Small intestine (tissue), 7 donors: ENCODE measurements around the gene EPYC. TPM values are rescaled to one million over a fixed set of nuclear protein-coding genes. Genes with fewer than 3 reads are reported as not detected.
A peak's percentile ranks its signal among the peaks of the same experiment; 100 is the strongest.

Experiments used
- DNase-seq, 2 donors: peaks; one replicate each; pipeline versions ENCODE4 v3.0.0 to v3.0.0-alpha.2; 2013
- FAIRE-seq: peaks from 2 replicates; lab custom pipeline; 2012; peaks lifted over from hg19 to GRCh38; lab: Jason Lieb, UNC
- H3K27ac ChIP-seq, 3 donors: one replicate each; pipeline ENCODE4 v1.5.1; 2013; ENCODE audit warnings: low read length in 2 of 3, mild to moderate bottlenecking in 2 of 3, control low read depth in 1 of 3, inconsistent platforms in 1 of 3, low read depth in 1 of 3, moderate library complexity in 1 of 3
- H3K27me3 ChIP-seq, 3 donors: one replicate each; pipeline ENCODE4 v1.6.1; 2013; ENCODE audit warnings: low read length in 3 of 3, inconsistent platforms in 1 of 3; ENCODE audit not compliant: control insufficient read depth in 3 of 3, insufficient read depth in 3 of 3
- H3K36me3 ChIP-seq, 3 donors: one replicate each; pipeline ENCODE4 v1.6.1; 2013; ENCODE audit warnings: low read length in 3 of 3, inconsistent platforms in 1 of 3, low read depth in 1 of 3, mild to moderate bottlenecking in 1 of 3, moderate library complexity in 1 of 3; ENCODE audit not compliant: control insufficient read depth in 3 of 3, insufficient read depth in 2 of 3
- H3K4me1 ChIP-seq, 3 donors: one replicate each; pipeline ENCODE4 v1.6.1; 2013; ENCODE audit warnings: low read length in 2 of 3, inconsistent platforms in 1 of 3, low read depth in 1 of 3, mild to moderate bottlenecking in 1 of 3, moderate library complexity in 1 of 3; ENCODE audit not compliant: control insufficient read depth in 3 of 3, insufficient read depth in 2 of 3
- H3K4me3 ChIP-seq, 3 donors: one replicate each; pipeline ENCODE4 v1.5.1; 2013; ENCODE audit warnings: low read length in 3 of 3, control low read depth in 1 of 3, inconsistent platforms in 1 of 3, low read depth in 1 of 3, mild to moderate bottlenecking in 1 of 3, moderate library complexity in 1 of 3
- H3K9me3 ChIP-seq, 2 donors: one replicate each; pipeline ENCODE4 v1.6.1; 2013; ENCODE audit warnings: low read depth in 1 of 2, low read length in 1 of 2; ENCODE audit not compliant: control insufficient read depth in 2 of 2, insufficient read depth in 1 of 2
- WGBS, 3 donors: extraction: QIAGEN DNeasy Blood & Tissue Kit; methylation state at CpG; one replicate each; pipeline ENCODE4 v1.1.7; 2013; 5-methylcytosine and 5-hydroxymethylcytosine counted together
- polyA plus RNA-seq, 4 donors: library from polyadenylated mRNA; stranded (reverse) in 3 of 4; unstranded in 1 of 4; fragments of 200-250 nt in 3 of 4; fragments of 120-200 nt in 1 of 4; gene quantifications; one replicate each; pipeline versions ENCODE4 v1.2.1 to v1.2.3, GENCODE V29; 2013
- donor health status: healthy with polysubstance abuse.
- donor health status: control.
- donor health status: control.
- donor health status: Bipolar disorder and iron deficiency.
- donor health status: healthy.

EPYC gene
- polyA plus RNA-seq, 4 donors = not detected

GRCh38 chr12:90943255-90943654 lies 61.5 kb downstream of the EPYC start:
- FAIRE-seq (no peak), DNase-seq (no peak)
- Histone ChIP-seq H3K4me1 (no peaks in the 10 kb centered on the region), H3K9me3 (no peaks in the 10 kb centered on the region), H3K36me3 (no peaks in the 10 kb centered on the region), H3K4me3 (no peak overlapping the region), H3K27ac (no peak overlapping the region), H3K27me3 (no peaks in the 10 kb centered on the region)
- WGBS, 3 donors = 89 to 90% (median 89%) methylated on average over 1 of the region's 1 CpG

DNA sequence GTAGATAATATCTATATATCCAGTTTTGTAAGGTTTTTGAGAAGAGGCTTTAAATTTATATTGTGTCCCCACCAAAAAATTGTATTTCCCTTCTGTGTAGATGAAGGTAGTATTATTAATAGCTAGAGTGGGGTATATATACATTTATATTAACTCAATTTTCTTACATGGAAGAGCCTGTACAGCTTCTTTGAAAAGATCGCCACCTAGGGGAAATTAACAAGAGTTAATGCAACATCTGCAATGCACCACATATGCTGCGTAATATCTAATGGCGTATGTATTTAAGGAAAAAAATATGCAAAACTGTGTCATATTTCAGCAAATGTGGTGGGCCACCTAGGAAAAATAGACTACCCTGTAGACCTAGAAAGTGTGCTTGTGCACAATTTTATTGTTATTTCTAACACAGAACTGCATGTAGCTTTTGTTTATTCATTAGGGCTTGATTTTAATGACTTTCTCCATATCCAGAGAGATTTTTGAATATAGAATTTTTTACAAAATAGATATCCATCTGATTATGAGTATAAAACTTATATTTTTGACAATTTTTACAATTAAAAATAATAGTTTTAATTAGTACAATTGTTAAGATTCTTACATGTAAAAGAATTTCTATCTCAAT lies 63.8 kb downstream of the EPYC start:
- Histone ChIP-seq H3K27ac (no peak overlapping the region), H3K9me3 (no peaks in the 10 kb centered on the region), H3K4me3 (no peak overlapping the region), H3K4me1 (no peaks in the 10 kb centered on the region), H3K36me3 (no peaks in the 10 kb centered on the region), H3K27me3 (no peaks in the 10 kb centered on the region)
- DNase-seq (peak; percentile 46 to 56), FAIRE-seq (peak; percentile 36)
- WGBS, 3 donors = 8 to 40% (median 32%) methylated on average over 3 of the region's 3 CpGs

GRCh38 chr12:90939382-90939781 lies 65.4 kb downstream of the EPYC start:
- H3K36me3 ChIP-seq = no peaks in the 10 kb centered on the region
- FAIRE-seq (no peak), DNase-seq (no peak)
- H3K9me3 ChIP-seq = no peaks in the 10 kb centered on the region
- no peak overlapping the region for H3K4me3 ChIP-seq
- no peak overlapping the region for H3K27ac ChIP-seq
- 84 to 100% (median 89%) methylated on average over 1 of the region's 1 CpG for WGBS, 3 donors
- no peaks in the 10 kb centered on the region for H3K27me3 ChIP-seq
- H3K4me1 ChIP-seq = no peaks in the 10 kb centered on the region

DNA sequence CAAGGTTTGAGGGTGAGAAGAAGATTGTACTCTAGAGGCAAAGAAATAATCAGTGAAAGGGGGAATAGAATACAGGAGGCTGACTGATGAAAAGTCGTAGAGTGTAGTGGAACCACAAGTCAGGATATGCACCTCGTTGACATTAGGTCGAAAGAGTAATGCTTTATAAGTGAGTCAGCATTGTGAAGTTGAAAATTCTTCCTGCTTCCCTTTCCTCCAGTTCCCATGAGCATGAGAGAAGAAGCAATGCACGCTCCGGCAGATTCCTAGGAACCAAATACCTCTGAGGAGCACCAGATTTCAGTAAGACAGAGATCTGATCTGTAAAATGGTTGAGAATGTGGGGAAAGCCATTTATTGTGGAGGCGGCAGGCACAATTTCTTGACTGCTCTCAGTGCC lies 66.3 kb downstream of the EPYC start:
- FAIRE-seq (no peak), DNase-seq (no peak)
- no peaks in the 10 kb centered on the region for H3K4me1 ChIP-seq
- H3K9me3 ChIP-seq = no peaks in the 10 kb centered on the region
- 60 to 70% (median 64%) methylated on average over 6 of the region's 6 CpGs for WGBS, 3 donors
- no peaks in the 10 kb centered on the region for H3K27me3 ChIP-seq
- no peak overlapping the region for H3K4me3 ChIP-seq
- H3K27ac ChIP-seq = no peak overlapping the region
- H3K36me3 ChIP-seq = no peaks in the 10 kb centered on the region

DNA sequence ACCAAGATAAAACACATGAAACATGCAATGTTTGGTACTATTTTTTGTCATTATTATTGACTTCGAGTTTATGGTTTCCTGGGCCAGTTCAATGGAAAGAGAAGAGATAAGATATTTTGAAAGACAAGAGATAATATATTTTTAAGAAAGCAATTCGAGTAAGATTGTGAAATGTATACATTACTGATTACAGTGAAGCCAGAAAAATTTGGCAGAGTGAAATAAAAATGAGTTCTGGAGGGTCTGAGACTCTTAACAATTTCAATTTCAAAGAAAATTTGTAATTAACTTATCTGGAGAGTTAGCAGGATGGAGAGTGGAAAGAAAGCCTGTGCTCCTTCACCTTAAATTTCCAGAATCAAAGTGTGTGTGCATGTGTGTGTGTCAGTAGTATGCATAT lies 67.1 kb downstream of the EPYC start:
- no peaks in the 10 kb centered on the region for H3K27me3 ChIP-seq
- no peaks in the 10 kb centered on the region for H3K36me3 ChIP-seq
- no peak overlapping the region for H3K4me3 ChIP-seq
- no peaks in the 10 kb centered on the region for H3K9me3 ChIP-seq
- no peak overlapping the region for H3K27ac ChIP-seq
- no peaks in the 10 kb centered on the region for H3K4me1 ChIP-seq
- DNase-seq = no peak
- FAIRE-seq = no peak
- WGBS, 3 donors = 22 to 51% (median 24%) methylated on average over 2 of the region's 2 CpGs

- Histone ChIP-seq H3K4me1 (no peaks in the 10 kb centered on the region), H3K4me3 (no peak overlapping the region), H3K27me3 (no peaks in the 10 kb centered on the region), H3K9me3 (no peaks in the 10 kb centered on the region), H3K36me3 (no peaks in the 10 kb centered on the region), H3K27ac (no peak overlapping the region)
- 91 to 95% (median 94%) methylated on average over 5 of the region's 5 CpGs for WGBS, 3 donors
- no peak for FAIRE-seq
- no peak for DNase-seq
Observed at GRCh38 chr12:90936230-90937005, 68.4 kb downstream of the EPYC start.

GRCh38 chr12:90925562-90925961 lies 79.2 kb downstream of the EPYC start:
- Histone ChIP-seq H3K27ac (no peak overlapping the region), H3K9me3 (peaks cover 0 to 7% of the 10 kb centered on the region in 2 donors), H3K4me3 (no peak overlapping the region), H3K4me1 (peaks cover 0 to 3% (median 2%) of the 10 kb centered on the region in 3 donors), H3K27me3 (no peaks in the 10 kb centered on the region), H3K36me3 (no peaks in the 10 kb centered on the region)
- FAIRE-seq (no peak), DNase-seq (peak in 1 of 2 donors; percentile 12)
- 27 to 49% (median 31%) methylated on average over 5 of the region's 5 CpGs for WGBS, 3 donors

DNA sequence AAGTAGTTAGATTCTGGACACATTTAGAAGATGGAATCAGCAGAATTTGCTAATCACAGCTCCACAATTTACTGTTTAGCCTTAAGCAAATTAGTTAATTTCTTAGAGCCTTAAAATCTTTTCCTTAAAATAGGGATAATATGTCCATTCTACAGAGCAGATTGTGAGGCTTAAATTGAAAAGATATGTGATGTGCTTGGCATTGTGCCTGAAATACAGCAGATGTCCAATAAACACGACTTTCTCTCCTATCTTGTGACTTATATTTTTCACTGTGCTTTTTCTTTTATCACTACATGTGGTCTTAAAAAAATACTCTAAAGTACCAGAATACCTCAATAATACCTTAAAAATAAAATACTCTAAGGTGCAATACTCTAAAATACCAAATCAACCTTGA lies 80.4 kb downstream of the EPYC start:
- no peaks in the 10 kb centered on the region for H3K27me3 ChIP-seq
- H3K4me3 ChIP-seq = no peak overlapping the region
- H3K27ac ChIP-seq = no peak overlapping the region
- 26 to 51% (median 39%) methylated on average over 1 of the region's 1 CpG for WGBS, 3 donors
- no peaks in the 10 kb centered on the region for H3K36me3 ChIP-seq
- DNase-seq = no peak
- peaks cover 0 to 3% of the 10 kb centered on the region in 2 donors for H3K9me3 ChIP-seq
- no peak for FAIRE-seq
- peaks cover 0 to 3% (median 2%) of the 10 kb centered on the region in 3 donors for H3K4me1 ChIP-seq
